Right ventricle myocardium inferior (tissue), 1 donor: ENCODE results near the gene RNF213. TPM values are rescaled to one million over a fixed set of nuclear protein-coding genes. Genes with fewer than 3 reads are reported as not detected.
"Not testable (repeated sequence)": the region's sequence is repeated elsewhere in the genome, so short reads cannot be mapped to it uniquely, and the experiment has no call there.

Experiments used
- ATAC-seq: fragments of 200-7000 bp; cut with Tn5 transposase; one replicate; pipeline ENCODE4 v1.9.1; 2020; ENCODE audit warnings: mild to moderate bottlenecking, moderate library complexity
- DNase-seq: peaks from one replicate; pipeline ENCODE4 v3.0.0; 2021; ENCODE audit errors: missing footprints
- intact Hi-C: fragments of 100-400 bp; cut with DNase I; formaldehyde crosslinking; loops from one replicate; pipeline ENCODE4 v1.11.0; 2022
- total RNA-seq: library from RNA; stranded (reverse); fragmentation: NEBNext Ultra II Directional; extraction: Animal tissue kit (Norgen Biotek cat#: 25700); gene quantifications from one replicate; pipeline ENCODE4 v1.2.1, GENCODE V29; 2021
- donor health status: DM: no; HTN: yes; CAD: no; lungs with severe emphysema.

RNF213 gene
- total RNA-seq, 1 donor from 2014 or later: 28.6 TPM

DNA sequence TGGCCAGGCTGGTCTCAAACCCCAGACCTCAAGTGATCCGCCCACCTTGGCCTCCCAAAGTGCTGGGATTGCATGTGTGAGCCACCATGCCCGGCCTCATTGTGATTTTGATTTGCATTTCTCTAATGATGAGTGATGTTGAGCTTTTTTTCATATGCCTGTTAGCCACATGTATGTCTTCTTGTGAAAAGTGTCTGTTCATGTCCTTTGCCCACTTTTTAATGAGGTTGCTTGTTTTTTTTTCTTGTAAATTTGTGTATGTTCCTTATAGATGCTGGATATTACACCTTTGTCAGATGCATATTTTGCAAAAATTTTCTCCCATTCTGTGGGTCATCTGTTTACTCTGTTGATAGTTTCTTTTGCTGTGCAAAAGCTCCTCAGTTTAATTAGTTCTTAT lies 40.1 kb downstream of the RNF213 start:
- ATAC-seq, DNase-seq, intact Hi-C loops: not testable (repeated sequence)

GRCh38 chr17:80303824-80304223 lies 43.2 kb downstream of the RNF213 start:
- intact Hi-C loops: no loop called here
- no peak for DNase-seq
- no peak for ATAC-seq

GRCh38 chr17:80307994-80308691 lies 47.5 kb downstream of the RNF213 start:
- intact Hi-C loops: no loop called here

GRCh38 chr17:80308692-80309517 lies 48.3 kb downstream of the RNF213 start:
- no peak for DNase-seq
- intact Hi-C loops: no loop called here
- ATAC-seq: no peak

More at GRCh38 chr17:80307994-80308691, 47.5 kb downstream of the RNF213 start:
- DNase-seq (no peak), ATAC-seq (no peak)

DNA sequence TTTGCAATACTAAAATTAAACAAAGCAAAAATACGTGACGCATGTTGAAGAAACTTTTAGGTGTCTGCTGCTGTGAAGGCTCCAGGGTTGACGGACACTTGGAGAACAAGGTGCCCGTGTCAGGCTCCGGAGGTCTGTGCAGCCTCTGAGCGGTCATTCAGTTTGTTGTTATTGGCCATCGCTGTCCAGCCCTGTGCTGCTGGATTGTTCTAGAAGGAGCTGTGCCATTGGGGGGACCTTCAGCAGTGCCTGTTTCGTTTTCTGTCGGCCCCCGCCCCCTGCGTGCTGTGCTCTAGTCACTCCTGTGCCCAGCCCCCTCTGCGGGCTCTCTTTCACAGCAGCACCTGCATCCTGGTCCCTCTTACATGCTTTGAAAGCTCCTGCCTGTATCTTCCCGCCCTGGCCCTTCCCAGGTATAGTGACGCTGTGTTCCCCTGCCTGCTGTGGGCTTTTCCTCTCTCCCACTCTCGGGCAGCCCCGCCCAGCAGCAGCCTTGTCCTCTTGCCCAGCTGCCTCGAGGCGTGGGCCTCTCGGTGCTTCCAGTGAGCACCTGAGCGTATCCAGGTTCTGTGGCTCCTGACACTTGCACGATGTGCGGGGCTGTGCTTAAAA lies 50.7 kb downstream of the RNF213 start:
- DNase-seq (no peak), ATAC-seq (no peak)
- intact Hi-C loops: no loop called here

- intact Hi-C loops: no loop called here
Measured at GRCh38 chr17:80312621-80313135, 52.0 kb downstream of the RNF213 start.

GRCh38 chr17:80313160-80313829 lies 52.6 kb downstream of the RNF213 start:
- DNase-seq (no peak), ATAC-seq (no peak)
- intact Hi-C loops: no loop called here

More at GRCh38 chr17:80312621-80313135, 52.0 kb downstream of the RNF213 start:
- no peak for DNase-seq
- ATAC-seq: no peak

- ATAC-seq, DNase-seq, intact Hi-C loops: not testable (repeated sequence)
Measured at GRCh38 chr17:80313946-80314345, 53.3 kb downstream of the RNF213 start.

DNA sequence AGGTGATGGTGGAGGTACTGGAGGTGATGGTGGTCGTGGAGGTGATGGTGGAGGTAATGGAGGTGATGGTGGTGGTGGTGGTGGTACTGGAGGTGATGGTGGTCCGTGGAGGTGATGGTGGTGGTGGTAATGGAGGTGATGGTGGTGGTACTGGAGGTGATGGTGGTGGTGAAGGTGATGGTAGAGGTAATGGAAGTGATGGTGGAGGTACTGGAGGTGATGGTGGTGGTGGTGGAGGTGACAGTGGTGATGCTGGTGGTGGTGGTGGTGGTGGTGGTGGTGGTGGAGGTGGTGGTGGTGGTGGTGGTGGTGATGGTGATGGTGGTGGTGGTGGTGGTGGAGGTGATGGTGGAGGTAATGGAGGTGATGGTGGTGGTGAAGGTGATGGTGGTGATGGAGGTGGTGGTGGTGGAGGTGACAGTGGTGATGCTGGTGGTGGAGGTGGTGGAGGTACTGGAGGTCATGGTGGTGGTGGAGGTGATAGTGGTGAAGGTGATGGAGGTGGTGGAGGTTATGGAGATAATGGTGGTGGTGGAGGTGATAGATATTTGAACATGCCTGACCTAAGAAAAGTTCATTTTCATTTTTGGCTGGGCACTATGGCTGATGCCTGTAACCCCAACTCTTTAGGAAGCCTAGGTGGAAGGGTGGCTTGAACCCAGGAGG lies 55.0 kb downstream of the RNF213 start:
- ATAC-seq: no peak
- no peak for DNase-seq
- intact Hi-C loops: no loop called here

DNA sequence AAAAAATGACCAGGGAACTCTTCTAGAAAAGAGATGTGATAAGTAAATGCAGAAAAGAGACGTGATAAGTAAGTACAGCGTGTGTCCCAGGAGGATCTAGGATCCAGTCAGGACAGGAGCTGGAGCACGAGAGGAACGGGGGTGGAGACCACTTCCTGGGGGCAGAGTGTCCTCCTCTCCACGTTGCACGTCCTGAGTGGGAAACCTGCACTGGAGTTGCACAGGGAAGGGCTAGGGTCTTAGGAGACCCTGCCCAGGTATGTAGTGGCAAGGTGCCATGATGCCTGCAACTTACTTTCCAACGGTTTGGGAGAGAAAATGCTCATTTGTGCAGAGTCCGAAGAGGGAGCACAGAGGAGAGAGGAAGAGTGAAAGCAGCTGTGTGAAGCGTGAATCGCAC lies 55.8 kb downstream of the RNF213 start:
- intact Hi-C loops: no loop called here
- ATAC-seq (no peak), DNase-seq (no peak)

- peak; percentile 78 for ATAC-seq
- intact Hi-C loops: no loop called here
Measured at GRCh38 chr17:80316927-80317705, 56.5 kb downstream of the RNF213 start.

DNA sequence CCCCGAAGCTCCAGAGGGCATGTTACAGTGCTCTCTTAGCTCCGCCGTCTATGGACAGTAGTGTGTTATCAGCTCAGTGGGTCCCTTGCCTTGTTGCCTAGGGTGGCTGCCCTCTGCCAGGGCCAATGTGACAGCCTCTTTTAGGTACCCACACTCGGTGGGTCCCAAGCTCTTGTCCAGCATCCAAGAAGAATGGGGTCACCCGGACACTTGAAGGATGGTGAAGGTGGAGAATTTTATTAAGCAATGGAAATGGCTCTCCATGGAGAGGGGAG lies 57.0 kb downstream of the RNF213 start:
- ATAC-seq (no peak), DNase-seq (no peak)
- intact Hi-C loops: no loop called here

More at GRCh38 chr17:80316927-80317705, 56.5 kb downstream of the RNF213 start:
- peak; percentile 80 for DNase-seq

DNA sequence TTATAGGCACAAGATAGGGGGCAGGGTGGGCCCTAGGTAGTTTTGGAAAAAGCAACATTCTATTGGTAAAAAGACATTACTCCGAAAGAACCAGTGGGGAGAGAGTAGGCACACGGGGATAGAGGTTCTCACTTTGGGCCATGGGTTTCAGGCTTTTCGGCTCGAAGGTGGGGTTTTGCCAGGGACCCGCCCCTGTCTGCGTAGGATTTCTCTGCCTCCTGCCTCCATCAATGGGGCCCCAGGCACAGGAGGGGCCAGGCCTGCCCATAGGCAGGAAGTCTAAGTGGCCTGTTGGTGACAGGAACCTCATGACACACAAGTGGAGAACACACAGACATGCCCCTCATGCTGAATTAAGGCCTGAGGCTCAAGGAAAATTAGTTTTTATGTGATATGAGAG lies 57.5 kb downstream of the RNF213 start:
- intact Hi-C loops: no loop called here
- DNase-seq: no peak
- no peak for ATAC-seq

GRCh38 chr17:80319262-80319998 lies 58.8 kb downstream of the RNF213 start:
- no peak for DNase-seq
- intact Hi-C loops: no loop called here
- no peak for ATAC-seq

GRCh38 chr17:80319999-80320344 lies 59.3 kb downstream of the RNF213 start:
- ATAC-seq (no peak), DNase-seq (no peak)
- intact Hi-C loops: no loop called here

- no peak for DNase-seq
- ATAC-seq: no peak
- intact Hi-C loops: no loop called here
Measured at GRCh38 chr17:80320496-80320895, 59.8 kb downstream of the RNF213 start.

GRCh38 chr17:80322864-80323263 lies 62.2 kb downstream of the RNF213 start:
- DNase-seq: no peak
- intact Hi-C loops: no loop called here
- no peak for ATAC-seq
